ENCODE measurements around the gene ENPEP. TPM values are rescaled to one million over a fixed set of nuclear protein-coding genes. Genes with fewer than 3 reads are reported as not detected.
"Not testable (repeated sequence)": the region's sequence is repeated elsewhere in the genome, so short reads cannot be mapped to it uniquely, and the experiment has no call there.

ENPEP gene
- total RNA-seq, 1 experiment from 2014 or later, result 0.33 TPM

- peaks cover 13% of the 10 kb centered on the region for H3K9me3 Mint-ChIP-seq
- DNase-seq (ENCODE audit: low spot score); H3K4me3 Mint-ChIP-seq; H3K27ac Mint-ChIP-seq; CTCF ChIA-PET; H3K4me1 Mint-ChIP-seq: not testable (repeated sequence)
- H3K27me3 Mint-ChIP-seq (ENCODE audit: low read depth), result peaks cover 24% of the 10 kb centered on the region
- peak; percentile 29; the same call in 1 of the 2 replicates for TF ChIP-seq USF2 (CRISPR knock-in tag; IDR thresholded peaks at IDR 0.05)
- ATAC-seq, result peak; percentile 65
- POLR2A ChIA-PET, result interaction anchor here (0.6 kb wide), 1 partner anchor 998 kb away, joined by 5 read pairs; no protein-coding TSS in a partner anchor
- peaks cover 11% of the 10 kb centered on the region; the same call in 1 of the 2 replicates for H3K36me3 Mint-ChIP-seq
Measured at GRCh38 chr4:110437292-110437691, 38.7 kb upstream of the ENPEP start.

- H3K27ac Mint-ChIP-seq; H3K4me1 Mint-ChIP-seq; POLR2A ChIA-PET; ATAC-seq; H3K4me3 Mint-ChIP-seq; DNase-seq (ENCODE audit: low spot score): not testable (repeated sequence)
- H3K36me3 Mint-ChIP-seq, result peaks cover 11% of the 10 kb centered on the region; the same call in 1 of the 2 replicates
- peaks cover 22% of the 10 kb centered on the region for H3K27me3 Mint-ChIP-seq (ENCODE audit: low read depth)
- CTCF ChIA-PET, result interaction anchor here (0.7 kb wide), 1 partner anchor 94 kb away, joined by 3 read pairs; no protein-coding TSS in a partner anchor
- H3K9me3 Mint-ChIP-seq, result peaks cover 13% of the 10 kb centered on the region
Measured at GRCh38 chr4:110439209-110439608, 36.7 kb upstream of the ENPEP start.

GRCh38 chr4:110442309-110442708, 33.6 kb upstream of the ENPEP start:
- Mint-ChIP-seq H3K9me3 (no peaks in the 10 kb centered on the region), H3K4me1 (peaks cover 3% of the 10 kb centered on the region), H3K27me3 (ENCODE audit: low read depth) (peaks cover 21% of the 10 kb centered on the region), H3K27ac (no peak overlapping the region), H3K36me3 (no peaks in the 10 kb centered on the region), H3K4me3 (no peak overlapping the region)
- ChIA-PET CTCF (interaction anchor here (0.5 kb wide), 1 partner anchor 144 kb away, joined by 5 read pairs; no protein-coding TSS in a partner anchor), POLR2A (no interaction called here)
- ATAC-seq (no peak), DNase-seq (ENCODE audit: low spot score) (no peak)
- TF ChIP-seq GTF2I (CRISPR knock-in tag; conservative IDR thresholded peaks at IDR 0.05), result no peak
- no peak for TF ChIP-seq CTCF (IDR thresholded peaks at IDR 0.05)
- TF ChIP-seq NR1H2 (CRISPR knock-in tag; IDR thresholded peaks at IDR 0.05), result no peak
- TF ChIP-seq PRDM15 (CRISPR knock-in tag; IDR thresholded peaks at IDR 0.05), result no peak
- no peak for TF ChIP-seq NR3C1 (CRISPR knock-in tag; conservative IDR thresholded peaks at IDR 0.05; ENCODE audit: low read depth)
- no peak for TF ChIP-seq ZNF396 (CRISPR knock-in tag; IDR thresholded peaks at IDR 0.05; ENCODE audit: borderline replicate concordance)
- no peak for TF ChIP-seq ZBTB21 (CRISPR knock-in tag; IDR thresholded peaks at IDR 0.05; ENCODE audit: borderline replicate concordance)
- TF ChIP-seq ZNF425 (CRISPR knock-in tag; conservative IDR thresholded peaks at IDR 0.05), result no peak
- TF ChIP-seq IRF2 (CRISPR knock-in tag; IDR thresholded peaks at IDR 0.05; ENCODE audit: borderline replicate concordance, low read depth), result no peak
- TF ChIP-seq STAT6 (CRISPR knock-in tag; conservative IDR thresholded peaks at IDR 0.05; ENCODE audit: low read depth), result no peak
- no peak for TF ChIP-seq TCF7 (CRISPR knock-in tag; IDR thresholded peaks at IDR 0.05; ENCODE audit: low read depth)
- TF ChIP-seq CDX4 (CRISPR knock-in tag; IDR thresholded peaks at IDR 0.05; ENCODE audit: borderline replicate concordance), result no peak
- TF ChIP-seq PREB (CRISPR knock-in tag; IDR thresholded peaks at IDR 0.05; ENCODE audit: borderline replicate concordance), result no peak
- TF ChIP-seq ZNF512 (CRISPR knock-in tag; IDR thresholded peaks at IDR 0.05; ENCODE audit: borderline replicate concordance), result no peak

Measured in WTC11 (cell line).